Raji (cell line): ENCODE results near the gene ZNF594.
A peak's percentile ranks its signal among the peaks of the same experiment; 100 is the strongest.

ENCODE experiments used
- POLR2A ChIP-seq: IDR thresholded peaks from 2 replicates; pipeline ENCODE4 v1.6.1; 2011; ENCODE audit warnings: low read depth, low read length, control low read depth; ENCODE audit not compliant: insufficient read depth

Gene ZNF594

GRCh38 chr17:5203908-5204294 is 12.2 kb upstream of the ZNF594 start:
- no peak for TF ChIP-seq POLR2A

- no peak for TF ChIP-seq POLR2A
Measured at GRCh38 chr17:5203178-5203907, 11.7 kb upstream of the ZNF594 start.

DNA sequence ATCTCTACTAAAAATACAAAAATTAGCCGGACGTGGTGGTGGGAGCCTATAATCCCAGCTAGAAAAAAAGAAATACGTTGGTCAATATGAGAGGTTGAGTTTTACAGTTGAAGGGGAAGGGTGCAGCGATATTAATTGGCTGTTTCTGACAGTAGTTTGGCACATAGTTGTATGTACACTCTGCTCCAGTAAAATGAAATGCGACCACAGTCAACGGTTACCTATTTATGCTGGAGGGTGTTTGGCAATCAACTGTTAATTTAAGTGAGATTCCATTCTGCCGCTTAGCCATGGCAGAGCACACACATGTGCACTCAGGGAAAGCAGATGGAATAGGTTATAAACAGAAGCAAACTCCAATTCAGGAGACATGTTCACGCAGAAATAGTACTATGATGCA is 9.3 kb upstream of the ZNF594 start:
- TF ChIP-seq POLR2A, result no peak

- TF ChIP-seq POLR2A, result no peak
Measured at GRCh38 chr17:5200360-5200759, 8.7 kb upstream of the ZNF594 start.

GRCh38 chr17:5198472-5198871 is 6.8 kb upstream of the ZNF594 start:
- TF ChIP-seq POLR2A, result peak; percentile 42

- no peak for TF ChIP-seq POLR2A
Measured at GRCh38 chr17:5194346-5194745, 2.7 kb upstream of the ZNF594 start.

DNA sequence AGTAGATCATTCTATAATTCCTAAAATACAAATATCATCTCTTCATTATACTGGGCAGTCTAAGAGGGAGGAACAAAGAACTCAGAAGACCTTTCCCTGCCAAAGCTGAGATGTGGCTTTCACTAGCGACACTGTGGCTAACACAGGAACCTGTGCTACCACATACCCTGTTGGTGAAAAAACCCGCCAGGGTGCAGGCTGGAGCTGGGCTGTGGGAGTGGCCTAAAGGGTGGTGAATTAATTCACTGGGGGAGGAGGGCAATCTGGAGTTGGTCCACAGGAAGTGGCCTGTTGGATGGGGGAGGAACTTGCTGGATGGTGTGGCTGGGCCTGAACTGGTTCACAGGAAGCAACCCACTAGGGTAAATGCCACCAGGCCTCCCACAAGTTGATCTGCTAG is 7.4 kb downstream of the ZNF594 start:
- TF ChIP-seq POLR2A, result no peak

- no peak for TF ChIP-seq POLR2A
Measured at GRCh38 chr17:5183410-5183793, 8.3 kb downstream of the ZNF594 start.

DNA sequence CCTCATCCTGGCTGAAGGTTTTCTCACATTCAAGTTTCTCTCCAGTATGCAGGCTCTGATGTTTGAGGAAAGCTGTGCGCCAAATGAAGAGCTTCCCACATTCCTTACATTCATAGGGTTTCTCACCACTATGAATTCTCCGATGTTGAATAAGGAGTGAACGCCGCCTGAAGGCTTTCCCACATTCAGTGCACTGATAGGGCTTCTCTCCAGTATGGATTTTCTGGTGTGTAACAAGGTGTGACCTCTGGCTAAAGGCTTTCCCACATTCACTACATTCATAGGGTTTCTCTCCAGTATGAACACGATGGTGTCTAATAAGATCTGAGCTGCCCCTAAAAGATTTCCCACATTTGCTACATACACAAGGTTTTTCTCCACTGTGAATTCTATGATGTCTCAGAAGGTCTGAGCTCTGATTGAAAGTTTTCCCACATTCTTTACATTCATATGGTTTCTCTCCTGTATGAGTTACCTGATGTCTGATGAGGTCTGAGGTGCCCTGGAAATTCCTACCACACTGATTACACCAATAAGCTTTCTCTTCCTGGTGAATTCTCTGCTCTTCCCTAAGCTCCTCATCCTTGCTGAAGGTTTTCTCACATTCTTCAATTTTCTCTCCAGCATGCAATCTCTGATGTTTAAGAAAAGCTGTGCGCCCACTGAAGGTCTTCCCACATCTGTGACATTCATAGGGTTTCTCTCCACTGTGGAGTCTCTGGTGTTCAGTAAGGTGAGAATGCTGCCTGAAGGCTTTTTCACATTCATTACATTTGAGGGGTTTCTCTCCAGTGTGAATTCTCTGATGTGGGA is 8.9 kb downstream of the ZNF594 start:
- TF ChIP-seq POLR2A, result no peak

GRCh38 chr17:5181509-5182305 is 10.0 kb downstream of the ZNF594 start:
- no peak for TF ChIP-seq POLR2A

GRCh38 chr17:5179003-5179402 is 12.7 kb downstream of the ZNF594 start:
- no peak for TF ChIP-seq POLR2A

DNA sequence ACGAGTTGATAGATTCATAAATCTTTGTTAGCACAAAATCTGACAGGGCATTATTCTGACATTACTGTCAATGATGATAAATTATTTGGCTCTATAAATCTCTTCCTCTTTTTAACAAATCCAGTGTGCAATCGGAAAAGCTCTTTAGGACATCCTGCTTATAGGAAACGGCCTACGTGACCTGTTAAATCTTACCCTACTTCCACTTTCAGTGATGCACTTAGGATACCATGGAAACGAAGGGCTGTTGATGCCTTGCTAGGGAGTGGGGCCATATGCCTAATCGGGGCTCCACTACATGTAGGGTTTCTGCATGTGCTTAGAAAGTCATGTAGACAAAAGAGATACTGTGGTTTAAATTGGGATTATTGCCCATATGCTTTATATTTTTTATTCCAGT is 27.2 kb downstream of the ZNF594 start:
- TF ChIP-seq POLR2A, result no peak

DNA sequence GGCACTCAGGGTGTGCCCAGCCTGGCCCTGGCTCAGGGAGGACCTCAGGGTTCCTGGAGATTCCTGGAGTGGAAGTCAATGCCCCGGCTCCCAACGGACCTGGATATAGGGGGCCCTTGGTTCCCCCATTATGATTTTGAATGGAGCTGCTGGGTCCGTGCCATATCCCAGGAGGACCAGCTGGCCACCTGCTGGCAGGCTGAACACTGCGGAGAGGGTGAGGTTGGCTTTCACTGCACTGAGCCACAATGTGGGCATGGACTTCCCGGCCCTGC is 52.3 kb downstream of the ZNF594 start:
- TF ChIP-seq POLR2A, result no peak

DNA sequence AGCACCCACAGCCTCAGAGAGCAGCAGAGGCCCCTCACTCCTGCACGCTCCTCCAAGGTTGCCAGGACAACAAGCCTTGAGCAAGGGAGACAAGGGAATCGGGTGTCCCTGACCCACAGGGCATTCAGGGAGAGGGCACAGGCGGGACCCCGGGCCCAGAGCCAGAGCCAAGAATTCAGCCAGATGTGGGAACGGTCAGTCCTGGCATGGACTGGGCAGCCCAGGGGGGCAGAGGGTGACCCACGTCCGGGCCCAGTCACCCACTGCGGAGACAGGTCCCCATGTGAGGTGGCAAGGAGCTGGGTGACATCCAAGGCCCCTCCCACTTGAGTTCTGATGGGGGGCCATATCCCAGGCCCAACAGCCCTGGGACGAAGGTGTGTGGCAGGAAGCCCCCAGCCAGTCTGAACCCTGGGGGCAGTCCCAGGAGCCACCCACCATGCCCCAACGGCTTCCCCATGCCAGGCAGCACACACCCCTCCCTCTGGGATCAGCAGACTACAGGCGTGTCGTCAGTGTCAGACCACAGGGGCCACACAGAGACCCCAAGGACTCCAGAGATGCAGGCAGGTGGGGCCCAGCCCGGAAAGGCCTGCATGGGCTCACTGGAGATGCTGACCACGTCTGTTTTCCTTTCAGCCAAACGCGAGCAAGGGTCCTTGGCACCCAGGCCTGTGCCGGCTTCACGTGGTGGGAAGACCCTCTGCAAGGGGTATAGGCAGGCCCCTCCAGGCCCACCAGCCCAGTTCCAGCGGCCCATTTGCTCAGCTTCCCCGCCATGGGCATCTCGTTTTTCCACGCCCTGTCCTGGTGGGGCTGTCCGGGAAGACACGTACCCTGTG is 52.8 kb downstream of the ZNF594 start:
- no peak for TF ChIP-seq POLR2A
